HG02623 (cell line): ENCODE data around the gene PPP1R15B.

Source experiments
- ATAC-seq: cut with Tn5 transposase; IDR thresholded peaks from one replicate; pipeline ENCODE4 v1.9.1; 2021; ENCODE audit warnings: moderate library complexity; ENCODE audit not compliant: unreplicated experiment

PPP1R15B gene

GRCh38 chr1:204411451-204412204 lies at the start of gene PPP1R15B:
Gene PPP1R15B, minus strand, starts transcription at chr1:204411817. Its CDS starts 406 bp downstream, at chr1:204411411.
- peak; percentile 86 for ATAC-seq

DNA sequence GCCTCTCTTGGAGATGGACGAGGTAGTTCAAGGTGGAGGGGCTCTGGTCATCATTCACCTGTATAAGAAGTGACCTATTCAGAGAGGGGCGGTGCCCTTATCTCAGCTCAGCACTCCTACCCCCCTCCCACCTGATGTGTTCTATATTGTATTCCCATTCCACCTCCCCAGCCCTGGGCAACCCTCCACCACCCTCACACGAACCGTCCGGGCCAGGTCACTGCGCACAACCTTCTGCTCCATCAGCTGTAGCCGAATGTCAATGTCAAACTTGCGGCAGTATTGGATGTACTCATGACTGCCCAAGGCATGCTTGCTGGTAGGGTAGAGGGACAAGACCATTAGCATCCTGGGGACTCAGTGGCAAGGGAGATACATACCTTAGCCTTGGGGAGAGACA lies 48.7 kb upstream of the PPP1R15B start:
- ATAC-seq, result no peak

DNA sequence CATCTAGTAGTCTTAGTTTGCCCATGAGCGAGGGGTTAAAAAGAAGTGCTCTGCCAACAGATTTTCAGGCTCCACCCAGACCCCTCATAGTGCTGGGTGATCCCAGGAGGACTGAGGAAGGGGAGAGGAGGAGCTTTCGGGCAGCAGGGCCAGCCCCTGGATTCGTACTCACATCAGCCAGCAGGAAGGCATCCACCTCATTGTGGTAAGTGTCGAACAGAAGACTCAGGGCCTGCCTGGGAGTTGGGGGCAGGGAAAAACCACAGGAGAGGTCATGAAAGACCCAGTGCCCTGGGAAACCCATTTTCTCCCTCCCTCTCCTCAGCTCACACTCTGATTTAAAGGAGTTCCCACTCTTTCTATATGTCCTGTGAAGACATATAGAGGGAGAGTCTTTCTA lies 48.1 kb upstream of the PPP1R15B start:
- no peak for ATAC-seq

DNA sequence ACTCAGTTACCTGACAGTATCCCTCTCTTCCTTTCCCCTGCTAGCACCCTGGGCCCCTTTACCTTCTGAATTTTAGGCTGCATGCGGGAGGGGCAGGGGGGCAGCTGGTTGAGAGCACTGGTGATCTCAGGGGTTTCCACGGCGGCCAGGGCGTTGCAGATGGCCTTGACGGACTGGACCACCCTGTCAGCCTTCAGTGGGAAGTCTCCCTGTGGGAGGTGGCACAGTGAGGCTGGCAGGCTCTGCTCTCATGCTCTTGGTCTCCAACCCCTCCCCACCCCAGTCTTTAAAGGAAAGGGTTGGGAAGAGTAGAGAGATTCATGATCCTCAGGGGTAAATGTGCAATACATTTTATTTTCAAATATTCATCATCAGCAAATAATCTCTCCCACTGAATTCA lies 46.0 kb upstream of the PPP1R15B start:
- ATAC-seq, result no peak

GRCh38 chr1:204456826-204457442 lies 45.3 kb upstream of the PPP1R15B start:
- no peak for ATAC-seq

GRCh38 chr1:204455831-204456145 lies 44.2 kb upstream of the PPP1R15B start:
- ATAC-seq, result no peak

- no peak for ATAC-seq
Observed at GRCh38 chr1:204455063-204455830, 43.6 kb upstream of the PPP1R15B start.

DNA sequence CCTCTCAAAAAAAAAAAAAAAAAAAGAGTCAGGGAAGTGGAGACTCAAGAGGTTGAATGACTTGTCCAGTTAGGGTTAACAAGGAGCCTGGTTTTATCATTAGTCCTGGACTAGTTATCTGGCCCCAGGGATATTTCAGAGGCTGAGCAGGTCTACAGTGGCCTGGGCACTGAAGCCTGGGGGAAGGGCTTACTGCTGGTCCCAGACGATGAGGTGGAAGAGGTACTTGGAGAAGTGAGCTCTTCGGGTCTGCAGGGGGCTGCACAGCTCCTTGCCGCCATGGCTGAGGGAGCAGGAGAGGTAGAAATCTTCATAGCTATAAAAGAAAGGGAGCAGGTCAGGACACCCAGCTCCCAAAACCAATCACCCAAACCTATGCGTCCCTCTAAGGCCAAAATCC lies 42.9 kb upstream of the PPP1R15B start:
- no peak for ATAC-seq

- peak; percentile 80 for ATAC-seq
Observed at GRCh38 chr1:204453141-204453772, 41.6 kb upstream of the PPP1R15B start.

DNA sequence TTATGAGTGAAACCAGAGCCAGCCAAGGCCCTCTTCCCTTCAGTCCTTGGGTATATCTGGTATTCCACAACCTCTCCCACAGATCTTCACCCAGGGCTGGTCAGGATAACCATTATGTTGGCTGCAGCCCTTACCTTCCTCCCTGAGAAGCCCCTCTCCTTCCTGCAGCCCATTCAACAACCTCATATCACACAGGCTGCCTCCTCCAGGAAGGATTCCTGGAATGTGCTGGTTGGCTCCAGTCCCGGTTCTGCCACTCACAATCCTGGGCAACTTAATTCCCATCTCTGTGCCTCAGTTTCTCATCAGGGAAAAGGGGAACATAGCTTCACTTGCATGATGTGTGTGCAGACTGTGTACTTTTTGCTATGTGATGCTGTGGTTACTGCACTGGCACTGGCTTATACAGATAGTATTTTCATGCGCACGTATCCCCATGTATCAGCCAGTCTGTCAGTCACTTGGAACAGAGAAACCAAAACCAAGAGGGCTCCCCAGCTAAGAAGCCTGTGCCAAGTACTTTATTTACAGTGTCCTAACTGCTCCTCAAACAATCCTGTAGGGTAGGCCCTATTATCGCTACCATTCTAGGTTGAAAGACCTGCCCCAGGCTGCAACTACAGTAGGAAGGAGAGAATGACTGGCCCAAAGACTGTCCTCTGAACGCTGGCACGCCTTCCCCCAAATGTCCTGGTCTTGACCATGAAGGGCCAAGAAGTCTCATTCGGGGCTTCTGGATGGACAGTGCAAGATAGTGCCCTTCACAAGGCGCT lies 39.9 kb upstream of the PPP1R15B start:
- no peak for ATAC-seq

GRCh38 chr1:204450461-204451257 lies 39.0 kb upstream of the PPP1R15B start:
- no peak for ATAC-seq

DNA sequence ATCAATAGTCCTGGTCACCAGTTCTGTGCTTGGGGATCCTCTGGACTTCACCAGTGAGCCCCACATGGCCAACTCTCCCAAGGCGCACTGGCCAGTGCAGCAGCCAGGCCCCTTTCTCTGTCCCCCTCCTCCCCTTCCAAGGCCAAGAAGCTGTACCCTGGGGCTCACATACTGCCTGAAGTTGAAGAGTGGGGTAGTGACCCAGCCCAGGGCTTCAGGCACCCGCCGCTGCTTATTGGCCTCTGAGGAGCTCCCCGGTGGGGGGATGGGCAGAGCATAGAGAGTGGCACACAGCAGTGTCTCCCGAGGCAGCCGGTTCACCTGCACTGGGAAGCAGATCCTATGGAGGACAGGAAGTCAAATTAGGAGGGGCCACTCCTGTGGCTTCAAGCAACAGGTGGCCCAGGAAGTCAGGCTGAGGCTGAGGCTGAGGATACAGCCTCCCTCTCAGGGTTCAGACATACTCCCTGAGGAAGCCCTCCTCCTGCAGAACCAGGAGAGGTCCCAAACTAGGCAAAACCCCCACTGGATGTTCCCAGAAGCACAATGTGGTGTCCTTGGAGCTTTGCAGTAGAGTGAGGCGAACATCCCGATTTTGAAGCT lies 38.2 kb upstream of the PPP1R15B start:
- no peak for ATAC-seq

DNA sequence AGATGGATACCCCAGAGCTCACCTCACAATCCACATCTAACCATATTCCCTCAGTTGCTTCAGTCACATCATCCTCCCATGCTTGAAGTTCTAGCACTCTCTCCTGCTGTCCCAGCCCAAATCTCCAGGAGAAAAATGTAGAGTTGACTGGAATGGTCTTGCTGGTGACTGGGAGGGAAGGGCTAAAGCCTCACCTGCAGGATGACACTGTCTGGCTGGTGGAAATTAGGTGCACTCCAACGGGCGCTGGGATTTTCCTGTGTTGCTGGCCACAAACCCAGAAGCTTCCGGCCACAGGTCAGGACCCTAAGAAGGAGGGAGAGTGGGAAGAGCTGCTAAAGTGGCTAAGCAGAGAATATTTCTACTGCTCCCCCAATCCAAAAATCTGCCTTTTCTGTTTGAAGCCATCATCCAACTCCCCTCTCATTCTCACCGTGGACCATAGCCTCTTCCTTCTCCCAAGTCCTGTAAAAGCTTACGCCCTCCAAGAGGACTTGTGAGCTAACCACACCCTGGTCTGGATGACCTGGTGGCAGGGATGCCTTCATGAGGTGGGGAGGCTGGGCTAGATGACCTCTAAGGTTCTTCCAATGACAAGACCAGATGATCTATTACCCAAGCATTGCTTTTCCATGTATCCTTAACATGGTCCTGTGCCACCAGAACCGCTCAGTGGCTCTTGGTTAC lies 37.5 kb upstream of the PPP1R15B start:
- ATAC-seq, result no peak

DNA sequence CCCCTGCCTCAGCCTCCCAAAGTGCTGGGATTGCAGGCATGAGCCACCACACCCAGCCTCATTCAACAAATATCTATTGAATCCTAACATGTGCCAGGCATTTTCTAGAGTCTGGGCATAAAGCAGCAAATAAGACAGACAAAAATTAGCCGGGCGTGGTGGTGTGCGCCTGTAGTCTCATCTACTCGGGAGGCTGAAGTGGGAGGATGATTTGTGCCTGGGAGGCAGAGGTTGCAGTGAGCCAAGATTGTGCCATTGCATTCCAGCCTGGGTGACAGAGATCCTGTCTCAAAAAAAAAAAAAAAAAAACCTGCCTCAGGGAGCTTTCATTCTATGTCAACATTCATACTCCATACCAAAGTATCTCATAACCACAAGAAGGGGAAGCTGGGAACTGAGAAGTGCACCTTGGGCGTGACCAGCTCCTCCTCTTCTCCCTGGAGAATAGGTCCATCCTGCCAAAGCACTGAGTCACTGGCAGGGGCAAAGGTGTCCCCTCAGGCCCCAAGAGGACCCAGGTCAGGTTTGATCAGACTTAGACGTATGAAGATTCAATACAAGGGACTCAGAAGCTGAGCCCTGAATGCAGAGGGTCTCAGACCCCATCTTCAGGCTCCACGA lies 36.8 kb upstream of the PPP1R15B start:
- no peak for ATAC-seq

DNA sequence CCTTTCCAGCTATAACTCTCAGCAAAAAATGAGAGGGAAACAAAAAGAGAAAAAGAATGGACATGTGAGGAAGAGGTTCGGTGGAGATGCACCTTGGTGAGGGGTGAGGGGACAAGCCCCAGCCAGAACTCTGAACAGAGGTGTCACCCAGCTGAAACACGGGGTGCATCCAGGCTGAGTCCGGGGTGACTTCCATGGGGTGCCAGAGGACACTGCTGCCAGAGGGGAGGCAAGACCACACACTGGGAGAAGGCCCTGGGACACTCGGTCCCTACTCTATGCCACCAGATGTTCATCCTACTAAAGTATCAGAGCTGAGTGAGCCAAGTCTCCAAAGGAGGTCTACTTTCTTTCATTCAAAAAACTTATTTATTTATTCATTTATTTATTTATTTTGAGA lies 36.1 kb upstream of the PPP1R15B start:
- ATAC-seq, result no peak

DNA sequence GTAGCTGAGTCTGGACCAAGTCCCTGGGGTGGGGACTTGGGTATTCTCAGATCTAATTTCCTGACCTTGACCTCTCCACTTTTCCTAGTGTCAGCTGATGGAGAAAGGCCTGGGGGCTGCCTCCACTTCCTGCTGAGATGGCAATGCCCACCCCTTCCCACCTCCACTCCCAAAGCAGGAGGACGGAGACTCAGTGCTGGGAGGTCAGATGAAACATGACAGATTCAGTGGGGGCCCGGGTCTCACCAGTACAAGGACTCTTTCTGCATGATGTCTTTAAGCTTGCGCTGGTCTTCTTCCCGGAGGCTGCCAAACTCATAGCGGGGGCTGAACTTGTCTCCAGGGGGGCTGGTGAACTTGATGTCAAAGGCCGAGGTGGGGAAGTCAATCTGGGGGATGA lies 35.6 kb upstream of the PPP1R15B start:
- no peak for ATAC-seq

GRCh38 chr1:204446413-204447111 lies 34.9 kb upstream of the PPP1R15B start:
- peak; percentile 43 for ATAC-seq

DNA sequence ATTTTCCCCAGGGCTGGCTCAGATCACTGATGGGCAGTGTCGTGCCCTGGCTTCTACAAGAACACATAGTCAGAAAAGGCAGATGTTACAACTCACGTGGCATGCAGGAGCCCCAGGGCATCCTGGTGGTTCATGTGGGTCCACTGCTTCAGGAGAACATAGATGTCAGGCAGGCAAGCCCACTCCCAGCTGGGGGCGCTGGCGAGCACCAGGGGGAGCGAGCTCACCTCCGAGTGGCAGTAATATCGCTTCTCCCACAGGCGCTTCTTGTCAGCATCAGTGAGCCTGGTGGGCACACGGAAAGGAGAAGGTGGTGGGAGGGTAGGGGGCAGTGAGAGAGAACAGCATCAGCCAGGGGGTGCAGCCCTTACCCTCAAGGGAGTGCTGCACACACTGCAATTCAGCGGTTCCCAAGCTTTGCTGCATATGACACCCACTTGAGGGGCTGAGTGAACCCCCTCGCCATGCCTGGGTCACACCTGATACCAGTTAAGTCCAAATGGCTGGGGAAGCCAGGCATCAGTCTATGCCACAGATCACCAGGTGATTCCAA lies 34.3 kb upstream of the PPP1R15B start:
- ATAC-seq, result no peak
